ENCODE results near the gene MTO1.

- TF ChIP-seq RELA (CRISPR knock-in tag; IDR thresholded peaks at IDR 0.05; ENCODE audit: borderline replicate concordance) (no peak), ARID4B (CRISPR knock-in tag; IDR thresholded peaks at IDR 0.05; ENCODE audit: borderline replicate concordance) (no peak), CTCF (IDR thresholded peaks at IDR 0.05) (no peak), ERG (CRISPR knock-in tag; IDR thresholded peaks at IDR 0.05) (no peak), NR1H2 (CRISPR knock-in tag; IDR thresholded peaks at IDR 0.05) (no peak), FOXP4 (CRISPR knock-in tag; IDR thresholded peaks at IDR 0.05) (no peak)
Observed at GRCh38 chr6:73542891-73543290, 81.4 kb downstream of the MTO1 start.

Measured in WTC11 (cell line).